ENCODE measurements around the gene KDM4B.

DNA sequence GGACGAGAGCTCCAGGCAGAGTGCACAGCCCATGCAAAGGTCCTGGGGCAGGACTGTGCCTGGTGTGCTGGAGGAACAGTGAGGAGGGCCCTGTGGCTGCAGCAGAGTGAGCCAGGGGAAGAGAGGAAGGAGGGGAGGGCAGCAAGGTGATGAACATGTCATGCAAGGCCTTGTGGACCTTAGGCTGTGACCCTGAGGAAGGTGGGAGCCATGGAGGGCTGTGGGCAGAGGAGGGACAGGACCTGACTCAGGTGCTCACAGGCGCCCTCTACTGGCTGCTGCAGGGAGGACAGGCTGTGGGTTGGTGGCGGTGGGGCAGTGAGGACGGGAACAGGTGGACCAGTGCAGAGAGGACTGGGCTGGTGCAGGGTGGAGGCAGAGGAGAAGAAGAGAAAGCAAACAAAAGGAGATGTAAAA is 201.4 kb downstream of the KDM4B start:
- peak in 1 of 3 experiments; percentile 40 for TF ChIP-seq CTCF (IDR thresholded peaks at IDR 0.05)
- TF ChIP-seq POLR2A (IDR thresholded peaks at IDR 0.05) = no peak
